ENCODE measurements around the gene MKX. TPM values are rescaled to one million over a fixed set of nuclear protein-coding genes. Genes with fewer than 3 reads are reported as not detected.

MKX gene
- total RNA-seq, 2 experiments from 2014 or later, result not detected

DNA sequence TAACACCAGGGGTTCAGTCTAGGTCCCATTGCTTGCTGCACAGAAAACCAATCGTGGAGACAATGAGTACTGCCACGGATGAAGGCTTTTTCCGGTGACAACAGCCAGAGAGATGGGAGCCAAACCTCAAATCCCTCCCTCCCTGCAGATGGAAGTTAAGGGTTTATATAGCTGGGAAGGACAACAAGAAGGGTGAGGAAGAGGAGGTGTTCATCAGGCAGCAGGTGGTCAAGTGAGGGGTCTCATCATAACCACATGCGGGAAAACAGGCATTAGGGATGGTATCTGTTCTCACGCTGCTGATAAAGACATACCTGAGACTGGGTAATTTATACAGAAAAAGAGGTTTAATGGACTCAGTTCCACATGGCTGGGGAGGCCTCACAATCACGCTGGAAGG, 91.3 kb downstream of the MKX start:
- H3K4me3 ChIP-seq (ENCODE audit: low read depth, low read length, poor library complexity, severe bottlenecking), result no peak overlapping the region
- H3K9me2 ChIP-seq (ENCODE audit: insufficient read depth, low read length), result no peaks in the 10 kb centered on the region
- TF ChIP-seq, protein P1, sequence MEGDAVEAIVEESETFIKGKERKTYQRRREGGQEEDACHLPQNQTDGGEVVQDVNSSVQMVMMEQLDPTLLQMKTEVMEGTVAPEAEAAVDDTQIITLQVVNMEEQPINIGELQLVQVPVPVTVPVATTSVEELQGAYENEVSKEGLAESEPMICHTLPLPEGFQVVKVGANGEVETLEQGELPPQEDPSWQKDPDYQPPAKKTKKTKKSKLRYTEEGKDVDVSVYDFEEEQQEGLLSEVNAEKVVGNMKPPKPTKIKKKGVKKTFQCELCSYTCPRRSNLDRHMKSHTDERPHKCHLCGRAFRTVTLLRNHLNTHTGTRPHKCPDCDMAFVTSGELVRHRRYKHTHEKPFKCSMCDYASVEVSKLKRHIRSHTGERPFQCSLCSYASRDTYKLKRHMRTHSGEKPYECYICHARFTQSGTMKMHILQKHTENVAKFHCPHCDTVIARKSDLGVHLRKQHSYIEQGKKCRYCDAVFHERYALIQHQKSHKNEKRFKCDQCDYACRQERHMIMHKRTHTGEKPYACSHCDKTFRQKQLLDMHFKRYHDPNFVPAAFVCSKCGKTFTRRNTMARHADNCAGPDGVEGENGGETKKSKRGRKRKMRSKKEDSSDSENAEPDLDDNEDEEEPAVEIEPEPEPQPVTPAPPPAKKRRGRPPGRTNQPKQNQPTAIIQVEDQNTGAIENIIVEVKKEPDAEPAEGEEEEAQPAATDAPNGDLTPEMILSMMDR (conservative IDR thresholded peaks at IDR 0.05; ENCODE audit: low read length), result no peak
- TF ChIP-seq EZH2phosphoT487 (IDR thresholded peaks at IDR 0.05; ENCODE audit: borderline replicate concordance, low read depth, low read length), result no peak
- ChIA-PET POLR2A (interaction anchor here (0.7 kb wide), 1 partner anchor 45 kb away, joined by 3 read pairs; no protein-coding TSS in a partner anchor), CTCF (ENCODE audit: unreplicated experiment) (no interaction called here)
- H3K27ac ChIP-seq (ENCODE audit: low read depth, low read length, poor library complexity, severe bottlenecking), result no peak overlapping the region
- no peak overlapping the region for H2AFZ ChIP-seq (ENCODE audit: low read length)
- H3K4me2 ChIP-seq (ENCODE audit: low read length), result no peak overlapping the region
- H3K79me2 ChIP-seq (ENCODE audit: insufficient read depth, low read depth, low read length), result no peaks in the 10 kb centered on the region
- H4K20me1 ChIP-seq (ENCODE audit: insufficient read depth, low read length), result no peaks in the 10 kb centered on the region
- no peaks in the 10 kb centered on the region for H3K36me3 ChIP-seq (ENCODE audit: insufficient read depth, low read length)
- DNase-seq (ENCODE audit: low spot score), result no peak
- no peaks in the 10 kb centered on the region for H3K4me1 ChIP-seq (ENCODE audit: insufficient read depth, low read length, poor library complexity, severe bottlenecking)
- BruUV-seq (replicated peaks), result no TSS peak
- intact Hi-C loops (cut with micrococcal nuclease; ENCODE audit: unreplicated experiment), result no loop called here
- no peaks in the 10 kb centered on the region for H3K9me3 ChIP-seq (ENCODE audit: low read length)

DNA sequence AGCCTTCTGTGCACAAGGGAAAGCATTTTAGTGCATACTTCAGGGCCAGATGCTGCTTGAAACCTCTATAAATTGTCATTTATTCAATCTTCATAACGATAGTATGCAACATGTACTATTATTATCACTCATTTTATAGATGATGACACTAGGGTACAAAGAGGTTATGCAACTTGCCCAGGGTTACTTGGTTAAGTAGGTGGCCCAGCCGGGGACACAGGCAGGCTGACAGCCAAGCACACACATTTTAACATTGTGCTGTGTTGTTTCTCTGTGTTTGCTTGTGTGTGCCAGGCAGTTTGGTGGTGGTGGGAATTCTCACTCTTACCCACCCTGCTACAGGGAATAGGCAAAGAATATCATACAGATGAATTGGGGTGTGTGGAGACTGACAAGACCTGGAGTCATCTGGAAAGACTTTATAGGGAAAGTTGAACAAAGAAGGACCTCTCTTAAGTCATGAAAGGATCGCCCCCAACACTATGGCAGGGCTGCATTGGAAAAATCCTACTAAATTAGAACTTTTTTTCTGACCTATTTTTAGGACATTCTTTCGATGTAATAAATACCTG, 98.9 kb downstream of the MKX start:
- no peaks in the 10 kb centered on the region for H3K9me2 ChIP-seq (ENCODE audit: insufficient read depth, low read length)
- BruUV-seq (replicated peaks), result no TSS peak
- H3K4me2 ChIP-seq (ENCODE audit: low read length), result no peak overlapping the region
- intact Hi-C loops (cut with micrococcal nuclease; ENCODE audit: unreplicated experiment), result no loop called here
- H3K79me2 ChIP-seq (ENCODE audit: insufficient read depth, low read depth, low read length), result no peaks in the 10 kb centered on the region
- H3K36me3 ChIP-seq (ENCODE audit: insufficient read depth, low read length), result no peaks in the 10 kb centered on the region
- no peak overlapping the region for H3K4me3 ChIP-seq (ENCODE audit: low read depth, low read length, poor library complexity, severe bottlenecking)
- no peaks in the 10 kb centered on the region for H4K20me1 ChIP-seq (ENCODE audit: insufficient read depth, low read length)
- POLR2A ChIA-PET, result no interaction called here
- no peak overlapping the region for H2AFZ ChIP-seq (ENCODE audit: low read length)
- no peaks in the 10 kb centered on the region for H3K4me1 ChIP-seq (ENCODE audit: insufficient read depth, low read length, poor library complexity, severe bottlenecking)
- no peaks in the 10 kb centered on the region for H3K9me3 ChIP-seq (ENCODE audit: low read length)
- TF ChIP-seq, protein P1 (conservative IDR thresholded peaks at IDR 0.05; ENCODE audit: low read length), result no peak
- no peak for TF ChIP-seq EZH2phosphoT487 (IDR thresholded peaks at IDR 0.05; ENCODE audit: borderline replicate concordance, low read depth, low read length)
- no peak for DNase-seq (ENCODE audit: low spot score)
- CTCF ChIA-PET (ENCODE audit: unreplicated experiment), result no interaction called here
- H3K27ac ChIP-seq (ENCODE audit: low read depth, low read length, poor library complexity, severe bottlenecking), result no peak overlapping the region

DNA sequence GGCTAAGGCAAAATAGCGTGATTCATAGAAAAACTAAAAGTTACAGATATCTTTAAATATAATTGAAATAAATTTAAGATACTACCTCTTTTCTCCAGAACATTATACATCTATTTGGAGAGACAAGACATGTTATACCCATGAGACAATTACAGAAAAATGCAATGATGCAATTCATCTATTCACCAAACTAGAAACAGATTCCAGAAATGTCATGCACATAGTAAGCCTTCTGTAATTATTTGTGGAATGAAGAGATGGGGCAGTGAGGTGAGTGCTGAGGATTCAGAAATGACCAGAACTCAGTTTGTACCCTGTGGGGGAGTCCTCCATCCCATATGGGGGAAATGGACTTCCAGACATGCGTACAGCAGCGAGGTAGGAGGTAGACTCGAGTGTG, 99.4 kb downstream of the MKX start:
- H3K9me2 ChIP-seq (ENCODE audit: insufficient read depth, low read length), result no peaks in the 10 kb centered on the region
- H3K36me3 ChIP-seq (ENCODE audit: insufficient read depth, low read length), result no peaks in the 10 kb centered on the region
- no peak overlapping the region for H2AFZ ChIP-seq (ENCODE audit: low read length)
- ChIA-PET POLR2A (no interaction called here), CTCF (ENCODE audit: unreplicated experiment) (no interaction called here)
- no TSS peak for BruUV-seq (replicated peaks)
- H3K79me2 ChIP-seq (ENCODE audit: insufficient read depth, low read depth, low read length), result no peaks in the 10 kb centered on the region
- no peak overlapping the region for H3K4me2 ChIP-seq (ENCODE audit: low read length)
- intact Hi-C loops (cut with micrococcal nuclease; ENCODE audit: unreplicated experiment), result no loop called here
- H3K4me1 ChIP-seq (ENCODE audit: insufficient read depth, low read length, poor library complexity, severe bottlenecking), result no peaks in the 10 kb centered on the region
- no peaks in the 10 kb centered on the region for H3K9me3 ChIP-seq (ENCODE audit: low read length)
- H3K27ac ChIP-seq (ENCODE audit: low read depth, low read length, poor library complexity, severe bottlenecking), result no peak overlapping the region
- TF ChIP-seq, protein P1 (conservative IDR thresholded peaks at IDR 0.05; ENCODE audit: low read length), result no peak
- TF ChIP-seq EZH2phosphoT487 (IDR thresholded peaks at IDR 0.05; ENCODE audit: borderline replicate concordance, low read depth, low read length), result no peak
- H4K20me1 ChIP-seq (ENCODE audit: insufficient read depth, low read length), result no peaks in the 10 kb centered on the region
- no peak for DNase-seq (ENCODE audit: low spot score)
- H3K4me3 ChIP-seq (ENCODE audit: low read depth, low read length, poor library complexity, severe bottlenecking), result no peak overlapping the region
